Smooth muscle cell (in vitro differentiated cells): ENCODE data around the gene GGTLC3. TPM values are rescaled to one million over a fixed set of nuclear protein-coding genes. Genes with fewer than 3 reads are reported as not detected.
"Not testable (repeated sequence)": the region's sequence is repeated elsewhere in the genome, so short reads cannot be mapped to it uniquely, and the experiment has no call there.

ENCODE experiments used
- DNase-seq: peaks from one replicate; lab custom pipeline; 2025; ENCODE audit not compliant: unreplicated experiment; lab: John Stamatoyannopoulos, UW
- H2AFZ ChIP-seq: fragments of 200-600 bp; sonication (generic); 2 replicates; pipeline ENCODE4 v1.6.0; 2016; ENCODE audit warnings: antibody characterized with exemption, low read depth, mild to moderate bottlenecking
- H3F3A ChIP-seq: fragments of 200-600 bp; sonication (generic); 2 replicates; pipeline ENCODE4 v1.6.0; 2017; ENCODE audit warnings: antibody characterized with exemption, low read depth
- H3K27ac ChIP-seq: fragments of 200-600 bp; sonication (generic); 2 replicates; pipeline ENCODE4 v1.5.1; 2016; ENCODE audit warnings: low read depth, mild to moderate bottlenecking
- H3K27me3 ChIP-seq: fragments of 200-600 bp; sonication (generic); 2 replicates; pipeline ENCODE4 v1.6.1; 2016; ENCODE audit warnings: low read depth, mild to moderate bottlenecking
- H3K36me3 ChIP-seq: fragments of 200-600 bp; sonication (generic); 2 replicates; pipeline ENCODE4 v1.5.1; 2016; ENCODE audit warnings: low read depth
- H3K4me1 ChIP-seq: fragments of 200-600 bp; sonication (generic); 2 replicates; pipeline ENCODE4 v1.5.1; 2016; ENCODE audit warnings: low read depth
- H3K4me2 ChIP-seq: fragments of 200-600 bp; sonication (generic); 2 replicates; pipeline ENCODE4 v1.6.0; 2016; ENCODE audit warnings: mild to moderate bottlenecking
- H3K4me3 ChIP-seq: fragments of 200-600 bp; sonication (generic); 2 replicates; pipeline ENCODE4 v1.5.1; 2016; ENCODE audit warnings: mild to moderate bottlenecking
- H3K79me2 ChIP-seq: fragments of 200-600 bp; sonication (generic); 2 replicates; pipeline ENCODE4 v1.6.0; 2016; ENCODE audit warnings: low read depth, mild to moderate bottlenecking
- H3K9ac ChIP-seq: fragments of 200-600 bp; sonication (generic); 2 replicates; pipeline ENCODE4 v1.6.0; 2016; ENCODE audit warnings: low read depth
- H3K9me3 ChIP-seq: fragments of 200-600 bp; sonication (generic); replicated peaks from 2 replicates; pipeline ENCODE4 v1.5.1; 2016; ENCODE audit warnings: low read depth
- H4K20me1 ChIP-seq: fragments of 200-600 bp; sonication (generic); 2 replicates; pipeline ENCODE4 v1.6.0; 2016; ENCODE audit warnings: low read depth
- WGBS: methylation state at CpG from one replicate; pipeline ENCODE4 v1.1.7; 2016; ENCODE audit warnings: low lambda C conversion rate; 5-methylcytosine and 5-hydroxymethylcytosine counted together
- polyA plus RNA-seq: library from polyadenylated mRNA; unstranded; fragments of >200 nt; fragmentation: Nextera tagmentation; extraction: Ambion mirVana; gene quantifications from 2 replicates; pipeline ENCODE4 v1.2.1, GENCODE V29; 2016
- total RNA-seq: library from RNA; depleted of rRNA; stranded (reverse); fragments of >200 nt; gene quantifications from 2 replicates; pipeline ENCODE4 v1.2.3, GENCODE V29; 2014

Gene GGTLC3
- total and polyA plus RNA-seq, 2 experiments from 2014 or later, result not detected

- H3K27ac ChIP-seq, H3K27me3 ChIP-seq, H3K79me2 ChIP-seq, H3K9me3 ChIP-seq, H3K4me1 ChIP-seq, H3F3A ChIP-seq, H4K20me1 ChIP-seq, H3K9ac ChIP-seq, H3K4me3 ChIP-seq, H3K36me3 ChIP-seq, H3K4me2 ChIP-seq, DNase-seq, H2AFZ ChIP-seq: not testable (repeated sequence)
- no CpG with 5 or more reads among the region's 65 CpGs for WGBS
Measured at GRCh38 chr22:18527752-18528596, 10.0 kb upstream of the GGTLC3 start, which contains the start of gene TMEM191B. TMEM191B (plus strand) TSS chr22:18527802; CDS start chr22:18527981, 179 bp downstream.

- DNase-seq, H3K27me3 ChIP-seq, H3K27ac ChIP-seq, H3F3A ChIP-seq, H3K4me2 ChIP-seq, H3K4me3 ChIP-seq, H4K20me1 ChIP-seq, H3K9me3 ChIP-seq, H3K4me1 ChIP-seq, H3K79me2 ChIP-seq, H2AFZ ChIP-seq, H3K9ac ChIP-seq, H3K36me3 ChIP-seq: not testable (repeated sequence)
- whole genome bisulfite sequencing, result no CpG with 5 or more reads among the region's 4 CpGs
Measured at GRCh38 chr22:18523328-18523727, 5.4 kb upstream of the GGTLC3 start.

- not testable (repeated sequence) for H3K9ac ChIP-seq, DNase-seq, H2AFZ ChIP-seq, H4K20me1 ChIP-seq, H3K4me2 ChIP-seq, H3K9me3 ChIP-seq, H3K27me3 ChIP-seq, H3K79me2 ChIP-seq, H3K36me3 ChIP-seq, H3K27ac ChIP-seq, H3F3A ChIP-seq, H3K4me1 ChIP-seq, H3K4me3 ChIP-seq
- no CpG with 5 or more reads among the region's 6 CpGs for WGBS
Measured at GRCh38 chr22:18522762-18523161, 4.8 kb upstream of the GGTLC3 start.

- H3F3A ChIP-seq, H2AFZ ChIP-seq, H4K20me1 ChIP-seq, H3K79me2 ChIP-seq, H3K36me3 ChIP-seq, H3K9ac ChIP-seq, H3K4me2 ChIP-seq, DNase-seq, H3K27me3 ChIP-seq, H3K4me3 ChIP-seq, H3K4me1 ChIP-seq, H3K9me3 ChIP-seq, H3K27ac ChIP-seq: not testable (repeated sequence)
- no CpG with 5 or more reads among the region's 10 CpGs for WGBS
Measured at GRCh38 chr22:18513454-18513853, 4.5 kb downstream of the GGTLC3 start.

GRCh38 chr22:18512378-18512777 lies 5.6 kb downstream of the GGTLC3 start:
- 74% methylated on average over 4 of the region's 10 CpGs for WGBS
- not testable (repeated sequence) for H3K27ac ChIP-seq, H3K4me2 ChIP-seq, H3K27me3 ChIP-seq, DNase-seq, H3K4me3 ChIP-seq, H3F3A ChIP-seq, H4K20me1 ChIP-seq, H3K9ac ChIP-seq, H2AFZ ChIP-seq, H3K79me2 ChIP-seq, H3K4me1 ChIP-seq, H3K36me3 ChIP-seq, H3K9me3 ChIP-seq

- H3K9ac ChIP-seq, H4K20me1 ChIP-seq, H3F3A ChIP-seq, H3K27ac ChIP-seq, H3K4me3 ChIP-seq, H3K79me2 ChIP-seq, H3K27me3 ChIP-seq, DNase-seq, H3K4me1 ChIP-seq, H3K4me2 ChIP-seq, H3K9me3 ChIP-seq, H3K36me3 ChIP-seq, H2AFZ ChIP-seq: not testable (repeated sequence)
- WGBS, result no CpG with 5 or more reads among the region's 6 CpGs
Measured at GRCh38 chr22:18511327-18511726, 6.6 kb downstream of the GGTLC3 start.

GRCh38 chr22:18496227-18496626 lies 21.7 kb downstream of the GGTLC3 start:
- H3F3A ChIP-seq, H4K20me1 ChIP-seq, H3K36me3 ChIP-seq, H3K4me3 ChIP-seq, H3K27me3 ChIP-seq, H3K9ac ChIP-seq, DNase-seq, H3K4me2 ChIP-seq, H3K4me1 ChIP-seq, H3K9me3 ChIP-seq, H3K27ac ChIP-seq, H3K79me2 ChIP-seq, H2AFZ ChIP-seq: not testable (repeated sequence)
- WGBS, result 0% methylated on average over 1 of the region's 3 CpGs
